GM18498 (cell line): ENCODE measurements around the gene RNF31.

ENCODE experiments used
- ATAC-seq: cut with Tn5 transposase; IDR thresholded peaks from one replicate; pipeline ENCODE4 v1.9.1; 2021; ENCODE audit warnings: mild to moderate bottlenecking, moderate library complexity; ENCODE audit not compliant: unreplicated experiment

Gene RNF31

DNA sequence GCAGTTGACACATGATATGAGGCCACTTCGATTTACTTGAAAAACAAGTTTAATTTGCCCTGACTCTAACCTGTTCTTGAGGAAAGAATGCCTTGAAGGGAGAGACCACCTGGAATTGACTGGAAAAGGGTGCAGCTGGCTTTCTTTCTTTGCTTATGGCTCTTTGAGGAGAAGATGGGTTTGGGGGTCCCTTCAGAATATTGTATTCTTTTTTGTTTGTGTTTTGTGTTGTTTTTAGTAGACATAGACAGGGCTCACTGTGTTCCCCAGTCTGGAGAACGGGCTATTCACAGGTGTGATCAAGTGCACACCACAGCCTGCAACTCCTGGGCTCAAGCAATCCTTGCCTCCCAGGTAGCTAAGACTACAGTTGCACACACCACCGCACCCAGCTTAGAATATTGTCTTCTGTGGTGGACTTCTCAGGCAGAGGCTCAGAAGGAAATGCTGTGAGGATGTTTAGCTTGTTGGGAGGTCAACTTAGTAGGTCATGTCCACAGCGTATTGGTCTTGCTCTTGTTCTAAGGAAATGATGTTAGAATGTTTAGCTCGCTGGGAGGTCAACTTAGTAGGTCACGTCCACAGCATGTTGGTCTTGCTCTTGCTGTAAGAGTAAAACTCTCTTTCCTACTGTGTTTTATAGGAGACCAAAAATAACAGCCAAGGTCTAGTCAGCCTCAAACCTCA is 31.0 kb upstream of the RNF31 start:
- no peak for ATAC-seq

DNA sequence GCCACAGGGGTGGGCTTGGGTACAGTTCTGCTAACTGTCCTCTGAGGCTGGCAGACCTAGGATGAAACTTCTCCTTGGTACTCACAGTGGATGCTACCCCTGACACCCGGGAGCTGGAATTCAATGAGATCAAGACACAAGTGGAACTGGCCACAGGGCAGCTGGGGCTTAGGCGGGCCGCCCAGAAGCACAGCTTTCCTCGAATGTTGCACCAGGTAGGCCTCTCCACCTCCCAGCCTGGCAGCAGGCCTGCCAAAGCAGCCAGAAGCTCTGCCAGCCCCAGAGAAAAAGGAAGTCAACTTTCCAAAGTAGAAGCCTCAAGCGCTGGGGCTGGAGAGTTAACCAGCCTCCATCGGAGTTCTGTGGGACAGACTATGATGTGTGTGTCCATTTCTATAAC is 30.1 kb upstream of the RNF31 start:
- no peak for ATAC-seq

DNA sequence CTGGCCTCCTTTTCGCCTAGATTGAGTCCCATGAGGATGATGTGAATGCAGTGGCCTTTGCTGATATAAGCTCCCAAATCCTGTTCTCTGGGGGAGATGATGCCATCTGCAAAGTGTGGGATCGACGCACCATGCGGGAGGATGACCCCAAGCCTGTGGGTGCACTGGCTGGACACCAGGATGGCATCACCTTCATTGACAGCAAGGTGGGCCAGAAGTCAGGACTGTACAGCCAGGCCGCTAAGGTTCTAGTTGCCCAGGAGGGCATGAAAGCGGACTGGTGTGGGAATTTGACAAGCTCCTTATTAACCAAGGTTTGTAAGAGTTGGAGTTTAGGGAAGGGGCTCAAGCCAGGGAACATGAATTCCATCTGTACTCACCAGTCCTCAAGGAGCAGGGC is 27.6 kb upstream of the RNF31 start:
- ATAC-seq, result no peak

DNA sequence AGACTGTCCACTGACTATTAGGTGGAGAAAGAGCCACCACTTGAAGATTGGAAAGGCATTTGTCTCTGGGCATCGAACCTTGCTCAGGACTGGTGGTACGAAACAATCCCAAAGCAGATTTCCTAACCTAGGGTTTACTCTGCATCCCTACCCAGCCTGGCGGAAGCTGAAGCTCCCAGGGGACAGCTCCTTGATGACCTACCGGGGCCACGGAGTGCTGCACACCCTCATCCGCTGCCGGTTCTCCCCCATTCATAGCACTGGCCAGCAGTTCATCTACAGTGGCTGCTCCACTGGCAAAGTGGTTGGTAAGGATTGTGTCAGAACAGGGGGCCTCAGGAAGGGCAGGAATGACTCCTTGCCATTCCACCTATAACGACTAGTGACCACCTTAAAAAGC is 26.1 kb upstream of the RNF31 start:
- no peak for ATAC-seq

DNA sequence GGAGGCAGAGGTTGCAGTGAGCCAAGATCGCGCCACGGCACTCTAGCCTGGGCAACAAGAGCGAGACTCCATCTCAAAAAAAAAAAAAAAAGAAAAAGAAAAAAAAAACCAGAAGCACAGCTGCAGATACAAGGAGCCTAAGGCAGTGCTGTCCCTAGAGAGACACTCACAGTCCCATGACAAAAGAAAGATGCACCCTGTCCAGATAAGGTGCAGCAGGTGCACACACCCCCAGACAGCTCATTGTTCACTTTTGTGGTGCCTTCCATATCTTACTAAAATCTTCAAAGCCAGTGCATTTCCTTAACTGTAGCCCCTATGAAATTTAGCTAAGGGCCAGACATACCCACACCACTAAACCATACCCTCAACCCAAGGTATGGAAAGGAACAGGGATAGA is 24.9 kb upstream of the RNF31 start:
- no peak for ATAC-seq

DNA sequence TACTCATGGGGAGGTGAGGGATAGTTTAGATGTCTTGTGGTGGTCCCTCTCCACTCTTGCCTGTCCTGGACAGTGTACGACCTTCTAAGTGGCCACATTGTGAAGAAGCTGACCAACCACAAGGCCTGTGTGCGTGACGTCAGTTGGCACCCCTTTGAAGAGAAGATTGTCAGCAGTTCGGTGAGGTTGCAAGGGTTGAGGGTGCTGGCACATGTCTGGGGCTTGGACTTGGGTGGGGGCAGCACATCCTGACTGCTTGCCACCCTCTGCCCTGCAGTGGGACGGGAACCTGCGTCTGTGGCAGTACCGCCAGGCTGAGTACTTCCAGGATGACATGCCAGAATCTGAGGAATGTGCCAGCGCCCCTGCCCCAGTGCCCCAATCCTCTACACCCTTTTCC is 24.4 kb upstream of the RNF31 start:
- ATAC-seq, result no peak

DNA sequence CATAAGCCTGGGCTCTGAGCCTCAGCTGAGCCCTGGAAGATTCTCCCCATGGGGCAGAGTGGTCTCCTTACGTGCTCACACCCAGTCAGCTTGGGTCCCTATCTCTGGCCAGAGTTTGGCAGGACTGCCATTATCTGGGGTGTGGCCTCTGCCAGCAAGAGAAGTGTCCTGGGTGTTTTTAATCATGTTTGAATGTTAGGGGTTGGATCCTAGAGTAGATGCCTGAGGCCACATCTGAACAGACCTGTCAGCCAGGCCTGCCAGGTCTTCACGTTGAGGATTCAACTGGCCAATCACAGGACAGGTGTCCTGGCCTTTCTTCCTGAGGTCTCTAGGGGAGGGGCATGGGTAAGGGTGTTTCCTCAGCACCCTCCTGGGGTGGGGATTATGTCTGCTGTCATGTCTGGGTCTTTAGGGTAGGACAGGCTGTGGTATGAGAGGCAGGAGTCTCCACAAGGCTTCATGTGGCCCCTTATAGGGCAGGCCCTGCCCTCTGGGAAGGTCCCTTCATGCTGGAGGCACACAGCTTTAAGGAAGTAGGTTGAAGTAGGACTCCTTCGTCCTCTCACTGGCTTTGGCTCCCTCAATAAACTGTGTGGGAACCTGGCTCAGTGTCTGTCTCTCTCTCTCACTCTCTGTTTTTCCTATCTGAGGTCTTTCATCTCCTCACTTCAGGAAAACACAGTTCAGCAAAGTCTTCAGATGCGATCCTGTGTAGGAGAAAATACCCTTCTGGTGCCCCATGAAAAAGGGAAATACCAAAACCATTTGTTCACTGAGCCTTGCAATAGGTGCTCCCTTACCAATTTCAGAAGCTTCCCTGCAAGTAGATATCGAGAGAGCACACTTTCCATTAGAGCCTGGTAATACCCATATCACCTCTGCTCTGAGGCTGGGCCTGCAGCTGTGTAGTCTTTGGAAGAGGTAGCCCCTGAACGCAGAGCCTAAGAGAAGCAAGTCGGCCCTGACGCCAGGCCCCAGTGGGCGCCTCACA is 23.6 kb upstream of the RNF31 start:
- no peak for ATAC-seq

DNA sequence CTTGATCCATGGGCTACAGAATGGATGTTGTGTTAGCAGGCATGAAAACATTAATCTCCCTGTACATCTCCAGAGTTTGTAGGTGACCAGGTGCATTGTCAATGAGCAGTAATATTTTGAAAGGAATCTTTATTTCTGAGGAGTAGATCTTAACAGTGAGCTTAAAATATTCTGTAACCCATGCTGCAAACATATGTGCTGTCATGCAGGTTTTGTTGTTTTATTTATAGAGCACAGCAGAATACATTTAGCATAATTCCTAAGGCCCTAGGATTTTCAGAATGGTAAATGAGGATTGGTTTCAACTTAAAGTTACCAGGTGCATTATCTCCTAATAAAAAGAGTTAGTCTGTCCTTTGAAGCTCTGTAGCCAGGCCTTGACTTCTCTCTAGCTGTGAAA is 20.4 kb upstream of the RNF31 start:
- no peak for ATAC-seq

DNA sequence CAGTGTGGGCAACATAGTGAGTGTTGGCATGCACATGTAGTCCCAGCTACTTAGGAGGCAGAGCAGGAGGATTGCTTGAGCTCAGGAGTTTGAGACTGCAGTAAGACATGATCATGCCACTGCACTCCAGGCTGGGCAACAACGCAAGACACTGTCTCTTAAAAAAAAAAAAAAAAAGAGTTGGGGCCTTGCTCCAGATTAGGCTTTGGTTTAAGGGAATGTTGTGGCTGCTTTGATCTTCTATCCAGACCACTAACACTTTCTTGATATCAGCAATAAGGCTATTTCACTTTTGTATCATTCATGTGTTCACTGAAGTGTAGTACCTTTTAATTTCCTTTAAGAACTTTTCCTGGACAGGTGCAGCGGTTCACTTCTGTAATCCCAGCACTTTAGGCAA is 19.6 kb upstream of the RNF31 start:
- no peak for ATAC-seq

DNA sequence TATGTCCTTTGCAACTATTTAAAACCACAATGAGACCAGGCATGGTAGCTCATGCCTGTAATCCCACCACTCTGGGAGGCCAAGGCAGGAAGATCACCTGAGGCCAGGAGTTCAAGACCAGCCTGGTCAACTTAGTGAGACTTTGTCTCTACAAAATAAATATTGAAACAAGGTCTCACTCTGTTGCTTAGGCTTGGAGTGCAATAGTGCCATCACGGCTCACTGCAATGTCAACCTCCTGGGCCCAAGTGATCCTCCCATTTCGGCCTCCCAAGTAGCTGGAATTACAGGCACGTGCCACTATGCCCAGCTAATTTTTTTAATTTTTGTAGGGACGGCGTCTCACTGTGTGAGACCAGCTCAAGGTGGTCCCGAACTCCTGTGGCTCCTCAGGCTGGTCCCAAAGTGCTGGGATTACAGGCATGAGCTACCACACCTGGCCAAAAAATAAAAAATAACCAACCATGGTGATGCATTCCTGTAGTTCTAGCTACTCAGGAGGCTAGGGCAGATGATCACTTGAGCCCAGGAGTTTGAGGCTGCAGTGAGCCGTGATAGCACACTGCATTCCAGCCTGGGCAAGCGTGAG is 17.8 kb upstream of the RNF31 start:
- no peak for ATAC-seq

DNA sequence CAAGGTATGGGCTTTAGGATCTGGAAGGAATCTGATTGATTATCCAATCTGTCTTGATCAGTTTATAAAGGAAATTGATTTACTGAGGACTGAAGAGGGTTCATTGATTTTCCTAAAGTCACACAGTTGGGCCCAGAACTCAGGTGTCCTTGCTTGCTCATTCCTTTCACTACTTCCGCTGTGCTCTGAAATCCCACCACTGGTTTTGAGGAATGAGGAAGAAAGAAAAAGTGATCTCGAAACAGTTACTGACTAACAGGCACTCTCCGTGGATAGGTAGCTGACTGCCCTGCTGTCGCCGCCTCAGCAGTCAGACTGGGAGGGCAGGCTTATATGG is 16.9 kb upstream of the RNF31 start, which contains the start of gene FITM1:
FITM1 (plus strand) TSS at position 280 of the 337 bp plus-strand sequence. CDS start 905 bp downstream, outside the sequence.
- no peak for ATAC-seq

DNA sequence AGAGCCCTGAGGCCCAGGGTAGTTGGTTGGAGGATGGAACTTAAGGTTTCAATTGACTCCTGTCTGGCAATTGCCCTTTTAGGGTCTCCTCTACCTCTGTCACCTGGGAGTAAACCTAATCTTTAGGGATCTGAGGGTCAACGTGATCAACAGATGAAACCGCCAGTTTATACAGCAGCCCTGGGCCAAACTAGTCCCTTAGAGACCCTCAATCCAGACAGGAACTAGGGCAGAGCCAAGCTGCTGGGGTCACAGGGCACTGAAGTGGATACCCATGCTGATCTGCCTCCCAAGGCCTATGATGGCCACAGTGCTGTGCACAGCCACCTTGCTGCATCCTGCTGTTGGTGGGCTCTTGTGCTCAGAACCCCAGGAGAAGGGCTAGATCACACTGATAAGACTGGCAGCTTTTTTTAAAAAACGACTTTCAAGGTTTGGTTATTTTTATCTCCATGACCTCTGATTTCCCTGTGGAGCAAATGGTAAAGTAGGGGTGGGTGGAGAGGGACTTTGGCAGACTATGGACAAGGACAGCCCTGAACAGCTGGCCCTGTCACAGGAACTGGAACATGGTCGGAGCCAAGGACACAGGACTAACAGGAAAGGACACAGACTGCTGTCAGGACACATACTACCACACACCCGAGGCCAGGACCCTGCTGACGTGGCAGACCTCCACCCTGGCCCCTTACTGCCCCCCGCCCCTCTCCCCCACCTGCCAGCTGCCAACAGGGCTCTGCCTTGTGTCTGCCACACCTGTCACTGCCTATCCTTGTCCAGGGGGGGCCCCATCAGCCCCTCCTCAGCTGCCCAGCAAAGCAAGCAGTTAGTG is 16.4 kb upstream of the RNF31 start:
- ATAC-seq, result no peak

DNA sequence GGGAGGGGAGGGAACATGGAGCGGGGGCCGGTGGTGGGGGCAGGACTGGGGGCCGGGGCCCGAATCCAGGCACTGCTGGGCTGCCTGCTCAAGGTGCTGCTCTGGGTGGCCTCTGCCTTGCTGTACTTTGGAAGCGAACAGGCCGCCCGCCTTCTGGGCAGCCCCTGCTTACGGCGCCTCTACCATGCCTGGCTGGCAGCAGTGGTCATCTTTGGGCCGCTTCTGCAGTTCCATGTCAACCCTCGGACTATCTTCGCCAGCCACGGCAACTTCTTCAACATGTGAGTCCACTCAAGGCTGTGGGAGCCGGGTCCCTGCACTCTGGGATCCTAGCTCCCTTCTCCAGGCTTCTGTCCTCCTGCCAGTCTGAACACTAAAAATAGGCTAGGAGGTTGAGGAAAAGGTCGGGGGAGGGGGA is 15.7 kb upstream of the RNF31 start:
- ATAC-seq, result no peak

DNA sequence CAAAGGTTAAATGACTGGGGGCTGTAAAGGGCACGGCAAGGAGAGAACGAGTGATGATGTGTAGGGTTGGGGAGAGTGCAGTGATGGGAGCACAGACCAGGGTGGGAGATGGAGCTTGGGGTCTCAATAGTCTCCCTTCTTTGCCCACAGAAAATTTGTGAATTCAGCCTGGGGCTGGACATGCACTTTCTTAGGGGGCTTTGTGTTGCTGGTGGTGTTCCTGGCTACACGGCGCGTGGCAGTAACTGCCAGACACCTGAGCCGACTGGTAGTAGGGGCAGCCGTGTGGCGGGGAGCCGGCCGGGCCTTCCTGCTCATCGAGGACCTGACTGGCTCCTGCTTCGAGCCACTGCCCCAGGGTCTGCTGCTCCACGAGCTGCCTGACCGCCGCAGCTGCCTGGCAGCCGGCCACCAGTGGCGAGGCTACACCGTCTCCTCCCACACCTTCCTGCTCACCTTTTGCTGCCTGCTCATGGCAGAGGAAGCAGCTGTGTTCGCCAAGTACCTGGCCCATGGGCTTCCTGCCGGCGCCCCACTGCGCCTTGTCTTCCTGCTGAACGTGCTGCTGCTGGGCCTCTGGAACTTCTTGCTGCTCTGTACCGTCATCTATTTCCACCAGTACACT is 15.1 kb upstream of the RNF31 start:
- no peak for ATAC-seq

DNA sequence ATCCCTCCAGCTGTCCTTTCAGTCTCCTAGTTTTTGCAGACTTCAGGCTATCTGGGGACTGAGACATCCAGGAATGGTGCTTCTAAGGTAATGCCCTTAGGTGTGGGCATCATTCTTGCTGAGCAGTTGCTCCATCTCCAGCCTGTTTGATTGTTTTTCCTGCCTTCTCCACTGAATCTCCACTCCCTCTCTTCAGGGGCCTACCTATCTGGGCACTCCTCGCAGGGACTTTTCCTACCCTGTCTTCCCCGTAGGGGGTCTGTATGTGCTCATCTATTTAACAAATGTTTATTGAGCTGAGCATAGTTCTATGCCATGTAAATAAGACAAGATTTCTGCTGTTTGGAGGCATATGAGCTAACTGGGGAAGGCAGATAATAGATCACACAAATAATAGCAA is 14.3 kb upstream of the RNF31 start:
- no peak for ATAC-seq

DNA sequence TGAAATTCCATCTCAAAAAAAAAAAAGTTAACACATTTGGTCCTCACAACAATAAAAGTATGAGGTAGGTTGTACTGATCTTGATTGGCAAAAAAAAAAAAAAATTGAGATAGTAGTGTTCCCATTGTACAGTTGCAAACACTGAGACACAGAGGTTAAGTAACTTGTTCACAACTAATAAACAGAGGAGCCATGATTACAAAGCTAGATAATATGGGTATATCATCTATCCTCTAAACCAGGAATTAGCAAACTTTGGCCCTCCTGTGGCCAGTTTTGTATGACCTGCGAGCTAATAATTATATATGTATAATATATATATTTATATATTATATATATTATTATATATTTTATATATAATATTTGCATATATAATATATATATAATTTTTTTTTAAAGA is 13.6 kb upstream of the RNF31 start:
- ATAC-seq, result no peak

DNA sequence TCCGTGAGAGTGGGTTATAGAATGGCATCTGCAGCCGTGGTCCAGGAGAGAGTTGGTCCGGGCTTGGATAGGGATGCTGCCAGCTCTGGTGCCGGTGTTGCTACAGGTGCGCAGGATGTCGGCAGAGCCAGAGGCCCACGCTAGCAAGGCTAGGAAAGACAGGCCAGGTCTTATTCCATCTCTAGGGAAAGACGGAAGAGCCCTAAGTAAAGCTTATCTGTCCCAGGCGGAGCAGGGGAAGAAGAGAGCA is 11.8 kb upstream of the RNF31 start:
- peak; percentile 10 for ATAC-seq

DNA sequence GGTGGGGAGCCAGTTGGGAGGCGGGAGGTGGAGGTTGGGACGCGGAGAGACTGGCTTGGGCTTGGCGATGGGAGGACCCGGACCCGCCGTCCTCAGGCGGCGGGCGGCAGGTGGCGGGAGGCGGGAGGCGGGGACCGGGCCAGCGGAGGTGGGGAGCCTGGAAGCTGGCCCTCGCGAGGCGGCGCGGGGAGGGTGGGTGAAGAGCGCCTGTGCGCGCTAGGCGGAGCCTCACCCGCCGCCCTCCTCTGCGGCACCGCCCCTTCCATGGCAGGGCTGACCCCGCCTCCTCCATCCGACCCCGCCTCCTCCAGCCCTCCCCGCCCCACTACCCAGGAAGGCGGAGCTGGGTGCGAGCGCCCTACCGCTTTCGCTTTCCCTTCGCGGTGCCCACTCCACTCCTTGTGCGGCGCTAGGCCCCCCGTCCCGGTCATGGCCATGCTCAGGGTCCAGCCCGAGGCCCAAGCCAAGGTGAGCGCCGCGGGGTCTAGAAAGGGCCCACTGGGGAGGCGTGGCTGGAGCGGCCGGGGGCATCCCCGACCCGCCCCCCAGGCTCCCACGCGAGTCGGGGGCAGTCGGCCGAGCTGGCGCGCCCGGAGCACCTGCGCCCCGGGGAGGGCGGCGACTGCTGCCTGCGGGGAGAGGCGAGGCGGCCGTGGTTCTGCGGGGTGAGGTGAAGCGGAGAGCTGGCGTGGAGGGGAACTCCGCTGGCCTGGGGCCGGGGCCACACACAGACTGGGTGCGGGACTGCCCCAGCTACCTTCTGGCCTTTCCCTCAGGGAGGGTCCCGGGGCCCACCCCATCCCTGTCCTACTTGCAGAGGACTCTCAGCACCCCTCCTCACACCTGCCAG is 11.2 kb upstream of the RNF31 start, which contains the start of gene PSME1:
PSME1 (plus strand) TSS at position 361 of the 850 bp plus-strand sequence; CDS start at position 430, 69 bp downstream.
- ATAC-seq, result peak; percentile 90

DNA sequence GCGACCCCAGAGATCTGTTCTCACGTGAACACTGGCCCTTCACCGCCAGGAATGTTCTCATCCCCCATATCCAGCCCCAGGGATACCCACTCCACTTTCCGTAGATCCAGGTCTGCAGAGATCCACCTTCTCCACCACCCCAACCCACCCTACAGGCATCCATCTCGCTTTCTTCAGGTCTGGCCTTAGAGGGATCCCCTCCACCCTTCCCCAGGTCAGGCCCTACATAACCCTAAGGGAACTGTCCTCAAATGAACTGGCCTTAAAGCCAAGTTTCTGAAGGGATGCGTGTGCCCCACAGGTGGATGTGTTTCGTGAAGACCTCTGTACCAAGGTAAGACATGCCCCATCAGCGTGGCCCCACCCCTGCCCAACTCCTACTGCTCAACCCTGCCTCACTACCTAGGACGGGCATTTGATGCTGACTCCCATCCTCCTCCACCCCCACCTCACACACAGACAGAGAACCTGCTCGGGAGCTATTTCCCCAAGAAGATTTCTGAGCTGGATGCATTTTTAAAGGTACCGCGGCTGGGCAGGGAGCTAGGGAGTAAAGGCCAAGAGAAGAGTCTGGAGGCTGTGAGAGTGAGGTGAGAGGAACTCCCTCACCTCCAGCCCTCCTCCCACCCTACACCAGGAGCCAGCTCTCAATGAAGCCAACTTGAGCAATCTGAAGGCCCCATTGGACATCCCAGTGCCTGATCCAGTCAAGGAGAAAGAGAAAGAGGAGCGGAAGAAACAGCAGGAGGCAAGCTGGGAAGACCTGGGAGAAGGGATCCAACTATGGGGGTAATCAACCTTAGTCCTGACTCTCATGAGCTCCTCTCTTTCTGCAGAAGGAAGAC is 10.4 kb upstream of the RNF31 start:
- ATAC-seq, result no peak
